Osteoblast (primary cell): Measurements from ENCODE around the gene AMOTL1. TPM values are rescaled to one million over a fixed set of nuclear protein-coding genes. Genes with fewer than 3 reads are reported as not detected.

Experiments used
- DNase-seq: peaks from one replicate; pipeline ENCODE4 v3.0.0; 2011; ENCODE audit warnings: low spot score, mixed read lengths; ENCODE audit not compliant: insufficient read length; ENCODE audit errors: missing footprints
- H2AFZ ChIP-seq: 2 replicates; pipeline ENCODE4 v1.6.0; 2011; ENCODE audit warnings: mild to moderate bottlenecking, low read length
- H3K27ac ChIP-seq: 2 replicates; pipeline ENCODE4 v1.5.1; 2011; ENCODE audit warnings: mild to moderate bottlenecking, low read depth, low read length, moderate library complexity
- H3K27me3 ChIP-seq: 2 replicates; pipeline ENCODE4 v1.6.0; 2012; ENCODE audit warnings: mild to moderate bottlenecking, control low read depth, inconsistent platforms, low read length, moderate library complexity; ENCODE audit not compliant: insufficient read depth
- H3K36me3 ChIP-seq: 2 replicates; pipeline ENCODE4 v1.5.1; 2011; ENCODE audit warnings: mild to moderate bottlenecking, low read length, control low read depth, moderate library complexity; ENCODE audit not compliant: insufficient read depth
- H3K4me1 ChIP-seq: 2 replicates; pipeline ENCODE4 v1.5.1; 2011; ENCODE audit warnings: mild to moderate bottlenecking, low read length, control low read depth, moderate library complexity; ENCODE audit not compliant: insufficient read depth
- H3K4me2 ChIP-seq: 2 replicates; pipeline ENCODE4 v1.6.0; 2011; ENCODE audit warnings: mild to moderate bottlenecking, low read length; ENCODE audit not compliant: insufficient read depth
- H3K4me3 ChIP-seq: fragments of 200-600 bp; sonication (generic); 3 replicates; pipeline ENCODE4 v1.5.1; 2012; ENCODE audit warnings: mild to moderate bottlenecking, low read length, inconsistent platforms; ENCODE audit not compliant: insufficient read depth
- H3K79me2 ChIP-seq: 2 replicates; pipeline ENCODE4 v1.6.0; 2012; ENCODE audit warnings: mild to moderate bottlenecking, low read length, control low read depth, inconsistent platforms; ENCODE audit not compliant: insufficient read depth
- H3K9me3 ChIP-seq: 2 replicates; pipeline ENCODE4 v1.5.1; 2011; ENCODE audit warnings: low read depth, low read length, control low read depth
- H4K20me1 ChIP-seq: 2 replicates; pipeline ENCODE4 v1.6.0; 2012; ENCODE audit warnings: mild to moderate bottlenecking, low read length, control low read depth; ENCODE audit not compliant: insufficient read depth
- CTCF ChIP-seq: IDR thresholded peaks from 2 replicates; pipeline ENCODE4 v1.5.1; 2011; ENCODE audit warnings: mild to moderate bottlenecking, low read depth, low read length, moderate library complexity; ENCODE audit errors: extremely low read depth
- total RNA-seq: library from RNA; depleted of rRNA; stranded (reverse); fragments of >200 nt; gene quantifications from 2 replicates; pipeline ENCODE4 v1.2.3, GENCODE V29; 2012

Gene AMOTL1
- total RNA-seq, 1 donor = 53.6 TPM

DNA sequence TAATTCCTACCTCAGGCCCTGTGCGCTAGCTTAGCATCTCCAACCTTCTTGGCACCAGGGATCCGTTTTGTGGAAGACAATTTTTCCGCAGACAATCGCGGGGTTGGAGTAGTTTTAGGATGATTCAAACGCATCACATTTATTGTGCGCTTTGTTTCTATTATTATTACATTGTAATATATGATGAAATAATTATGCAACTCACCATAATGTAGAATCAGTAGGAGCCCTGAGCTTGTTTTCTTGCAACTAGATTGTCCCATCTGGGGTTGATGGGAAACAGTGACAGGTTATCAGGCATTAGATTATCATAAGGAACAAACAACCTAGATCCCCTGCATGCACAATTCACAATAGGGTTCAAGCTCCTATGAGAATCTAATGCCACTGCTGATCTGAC lies 52.3 kb downstream of the AMOTL1 start:
- Histone ChIP-seq H3K27me3 (no peaks in the 10 kb centered on the region), H3K4me2 (no peak overlapping the region), H3K27ac (no peak overlapping the region), H4K20me1 (no peaks in the 10 kb centered on the region), H3K9me3 (no peaks in the 10 kb centered on the region), H2AFZ (no peak overlapping the region), H3K36me3 (peaks cover 32% of the 10 kb centered on the region), H3K4me1 (no peaks in the 10 kb centered on the region), H3K4me3 (no peak overlapping the region), H3K79me2 (peaks cover 54% of the 10 kb centered on the region)
- TF ChIP-seq CTCF = no peak
- DNase-seq = no peak

DNA sequence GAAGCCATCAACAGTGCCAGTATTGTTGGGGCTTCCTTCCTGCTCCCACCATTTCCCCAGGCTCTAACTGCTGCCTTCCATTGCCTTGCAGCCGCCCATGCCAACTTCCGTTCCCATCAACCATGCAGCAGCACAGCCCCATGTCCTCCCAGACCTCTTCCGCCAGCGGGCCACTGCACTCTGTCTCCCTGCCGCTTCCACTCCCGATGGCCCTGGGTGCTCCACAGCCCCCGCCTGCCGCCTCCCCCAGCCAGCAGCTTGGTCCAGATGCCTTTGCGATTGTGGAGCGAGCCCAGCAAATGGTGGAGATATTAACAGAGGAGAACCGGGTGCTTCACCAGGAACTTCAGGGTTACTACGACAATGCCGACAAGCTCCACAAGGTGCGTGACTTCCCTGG lies 53.3 kb downstream of the AMOTL1 start:
- DNase-seq = no peak
- Histone ChIP-seq H3K9me3 (no peaks in the 10 kb centered on the region), H4K20me1 (no peaks in the 10 kb centered on the region), H2AFZ (no peak overlapping the region), H3K4me3 (no peak overlapping the region), H3K79me2 (peaks cover 49% of the 10 kb centered on the region), H3K4me1 (no peaks in the 10 kb centered on the region), H3K27ac (no peak overlapping the region), H3K4me2 (no peak overlapping the region), H3K27me3 (no peaks in the 10 kb centered on the region), H3K36me3 (peaks cover 37% of the 10 kb centered on the region)
- TF ChIP-seq CTCF = no peak

- Histone ChIP-seq H3K4me2 (no peak overlapping the region), H3K27ac (no peak overlapping the region), H3K79me2 (peaks cover 46% of the 10 kb centered on the region), H3K4me1 (no peaks in the 10 kb centered on the region), H4K20me1 (no peaks in the 10 kb centered on the region), H3K4me3 (no peak overlapping the region), H3K9me3 (no peaks in the 10 kb centered on the region), H2AFZ (no peak overlapping the region), H3K36me3 (peaks cover 40% of the 10 kb centered on the region), H3K27me3 (no peaks in the 10 kb centered on the region)
- no peak for TF ChIP-seq CTCF
- no peak for DNase-seq
These were observed 53.9 kb downstream of the AMOTL1 start for GRCh38 chr11:94822080-94822479.

DNA sequence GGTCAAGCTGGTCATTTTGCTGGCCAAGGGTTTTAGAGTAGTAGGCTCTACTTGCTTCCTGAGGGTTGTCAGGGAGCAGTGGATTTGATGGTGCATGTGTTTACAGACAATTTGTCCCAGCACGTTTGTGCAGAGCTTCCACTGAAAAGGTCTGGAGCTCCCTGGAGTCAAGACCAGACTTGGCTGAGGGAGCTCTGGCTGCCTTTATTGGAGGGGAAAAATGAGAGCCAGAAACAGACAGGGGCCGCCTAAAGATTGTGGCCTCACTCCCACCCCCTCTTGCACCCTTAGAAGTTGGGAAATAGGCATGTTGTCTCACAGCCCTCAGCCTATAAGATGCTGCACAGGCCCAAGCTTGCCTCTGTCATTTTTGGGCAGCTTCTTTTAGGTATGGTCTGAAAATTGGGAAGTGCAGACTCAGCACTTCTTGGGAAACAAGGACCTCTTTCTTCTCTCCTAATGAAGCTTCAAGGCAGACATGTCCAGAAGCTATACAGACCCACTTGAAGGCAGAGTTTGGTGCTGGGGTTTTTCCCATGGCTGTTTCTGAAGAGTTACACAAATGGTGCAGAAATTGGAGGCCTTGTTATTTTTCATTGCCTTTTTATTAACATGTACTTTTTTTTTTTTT lies 55.1 kb downstream of the AMOTL1 start:
- Histone ChIP-seq H3K79me2 (peaks cover 51% of the 10 kb centered on the region), H3K9me3 (no peaks in the 10 kb centered on the region), H4K20me1 (no peaks in the 10 kb centered on the region), H3K4me3 (no peak overlapping the region), H3K27ac (no peak overlapping the region), H3K36me3 (peaks cover 40% of the 10 kb centered on the region), H3K4me1 (no peaks in the 10 kb centered on the region), H2AFZ (no peak overlapping the region), H3K27me3 (no peaks in the 10 kb centered on the region), H3K4me2 (no peak overlapping the region)
- DNase-seq = no peak
- TF ChIP-seq CTCF = no peak
